H1 (cell line): ENCODE measurements around the gene HDAC10. TPM values are rescaled to one million over a fixed set of nuclear protein-coding genes. Genes with fewer than 3 reads are reported as not detected.

Experiments
- CTCF ChIA-PET: fragments of 300-600 bp; sonication (Branson Sonifier 250); formaldehyde crosslinking; loops from one replicate; lab custom pipeline; 2021; ENCODE audit not compliant: partially characterized antibody; lab: Charles Lee
- POLR2A ChIA-PET: fragments of 300-600 bp; sonication (Branson Sonifier 250); formaldehyde crosslinking; loops from one replicate; lab custom pipeline; 2021; ENCODE audit warnings: inconsistent platforms; ENCODE audit not compliant: partially characterized antibody; lab: Charles Lee
- DNase-seq, 2 experiments: peaks; one replicate each; pipeline versions ENCODE4 v3.0.0 to v3.0.0-alpha.2; 2010 to 2022; ENCODE audit warnings: low spot score in 2 of 2, low read depth in 1 of 2, mixed read lengths in 1 of 2
- FAIRE-seq: peaks from 2 replicates; lab custom pipeline; 2011; peaks lifted over from hg19 to GRCh38; lab: Jason Lieb, UNC
- H2AFZ ChIP-seq: 2 replicates; pipeline ENCODE4 v1.8.1; 2012; ENCODE audit warnings: low read length, inconsistent platforms
- H2AK5ac ChIP-seq: 2 replicates; pipeline ENCODE4 v1.6.1; 2013; ENCODE audit warnings: low read depth, low read length
- H2BK120ac ChIP-seq: replicated peaks from 2 replicates; pipeline ENCODE3; 2013; ENCODE audit warnings: low read depth, low read length, inconsistent platforms
- H2BK12ac ChIP-seq: 2 replicates; pipeline ENCODE4 v1.6.1; 2013; ENCODE audit warnings: low read depth, low read length
- H2BK15ac ChIP-seq: 2 replicates; pipeline ENCODE4 v1.6.1; 2013; ENCODE audit warnings: low read length
- H2BK20ac ChIP-seq: 2 replicates; pipeline ENCODE4 v1.6.1; 2013; ENCODE audit warnings: low read length
- H2BK5ac ChIP-seq: 2 replicates; pipeline ENCODE4 v1.6.1; 2013; ENCODE audit warnings: low read depth, low read length
- H3K14ac ChIP-seq: 2 replicates; pipeline ENCODE4 v1.6.1; 2013; ENCODE audit warnings: inconsistent platforms; ENCODE audit not compliant: insufficient read length
- H3K18ac ChIP-seq: 2 replicates; pipeline ENCODE4 v1.6.1; 2013; ENCODE audit warnings: low read length; ENCODE audit errors: extremely low read depth
- H3K23ac ChIP-seq: 2 replicates; pipeline ENCODE4 v1.6.1; 2013; ENCODE audit warnings: inconsistent platforms; ENCODE audit not compliant: insufficient read length
- H3K23me2 ChIP-seq: 2 replicates; pipeline ENCODE4 v1.6.1; 2013; ENCODE audit warnings: low read depth, low read length
- H3K27ac ChIP-seq: 2 replicates; pipeline ENCODE4 v1.6.1; 2011; ENCODE audit warnings: low read depth, low read length, inconsistent platforms
- H3K27me3 ChIP-seq, 4 experiments: replicated peaks in 1 of 4; 1 replicate in 1 of 4; 2 replicates in 3 of 4; pipeline versions ENCODE4 v1.6.1 to v1.8.1; 2011 to 2013; ENCODE audit warnings: low read length in 3 of 4, mild to moderate bottlenecking in 3 of 4, inconsistent platforms in 2 of 4, mixed read lengths in 2 of 4, moderate library complexity in 1 of 4; ENCODE audit not compliant: control insufficient read depth in 3 of 4, insufficient read depth in 3 of 4; ENCODE audit errors: extremely low read depth in 1 of 4
- H3K36me3 ChIP-seq, 4 experiments: 2 replicates each; pipeline versions ENCODE4 v1.6.1 to v1.8.1; 2011 to 2013; ENCODE audit warnings: mild to moderate bottlenecking in 4 of 4, low read length in 3 of 4, moderate library complexity in 2 of 4, control low read depth in 1 of 4, inconsistent platforms in 1 of 4; ENCODE audit not compliant: insufficient read depth in 4 of 4, control insufficient read depth in 2 of 4
- H3K4ac ChIP-seq: replicated peaks from 2 replicates; pipeline ENCODE3; 2013; ENCODE audit warnings: low read length, low read depth, mixed read lengths, inconsistent platforms; ENCODE audit not compliant: insufficient read length
- H3K4me1 ChIP-seq, 4 experiments: replicated peaks in 1 of 4; 1 replicate in 1 of 4; 2 replicates in 3 of 4; pipeline versions ENCODE4 v1.6.1 to v1.8.1; 2011 to 2013; ENCODE audit warnings: low read length in 3 of 4, inconsistent platforms in 2 of 4, mixed read lengths in 1 of 4; ENCODE audit not compliant: insufficient read depth in 4 of 4, control insufficient read depth in 3 of 4
- H3K4me2 ChIP-seq, 2 experiments: 2 replicates each; pipeline versions ENCODE4 v1.6.1 to v1.8.1; 2011 to 2013; ENCODE audit warnings: low read depth in 2 of 2, low read length in 2 of 2, control low read depth in 1 of 2, inconsistent platforms in 1 of 2, mild to moderate bottlenecking in 1 of 2; ENCODE audit not compliant: insufficient read depth in 1 of 2
- H3K4me3 ChIP-seq, 4 experiments: fragments of 200-600, 300-600 bp in 1 of 4; sonication (generic), shearing (Covaris generic), sonication (Bioruptor Twin) in 1 of 4; 2 replicates each; pipeline versions ENCODE4 v1.5.1 to v1.8.1; 2011 to 2016; ENCODE audit warnings: low read length in 4 of 4, low read depth in 3 of 4, control low read depth in 2 of 4, inconsistent platforms in 2 of 4, mild to moderate bottlenecking in 2 of 4, mixed read lengths in 1 of 4, moderate library complexity in 1 of 4; ENCODE audit not compliant: insufficient read depth in 2 of 4; ENCODE audit errors: extremely low read depth in 1 of 4
- H3K56ac ChIP-seq: replicated peaks from 2 replicates; pipeline ENCODE3; 2013; ENCODE audit warnings: low read depth, mild to moderate bottlenecking, mixed read lengths, low read length, inconsistent platforms; ENCODE audit not compliant: insufficient read length
- H3K79me1 ChIP-seq: 2 replicates; pipeline ENCODE4 v1.6.1; 2013; ENCODE audit warnings: low read depth, low read length, control low read depth
- H3K79me2 ChIP-seq, 2 experiments: 2 replicates each; pipeline versions ENCODE4 v1.6.1 to v1.8.1; 2012 to 2013; ENCODE audit warnings: low read length in 2 of 2, mild to moderate bottlenecking in 2 of 2, inconsistent platforms in 1 of 2; ENCODE audit not compliant: insufficient read depth in 2 of 2, control insufficient read depth in 1 of 2
- H3K9ac ChIP-seq, 4 experiments: replicated peaks in 1 of 4; 1 replicate in 1 of 4; 2 replicates in 3 of 4; pipeline versions ENCODE4 v1.6.1 to v1.8.1; 2011 to 2013; ENCODE audit warnings: low read depth in 3 of 4, low read length in 3 of 4, control low read depth in 2 of 4, mild to moderate bottlenecking in 2 of 4, moderate library complexity in 2 of 4, inconsistent platforms in 1 of 4; ENCODE audit errors: extremely low read depth in 1 of 4
- H3K9me3 ChIP-seq, 2 experiments: 2 replicates each; pipeline versions ENCODE4 v1.6.1 to v1.8.1; 2012 to 2013; ENCODE audit warnings: mild to moderate bottlenecking in 2 of 2, moderate library complexity in 2 of 2, control low read depth in 1 of 2, inconsistent platforms in 1 of 2, low read depth in 1 of 2, low read length in 1 of 2, mixed read lengths in 1 of 2; ENCODE audit not compliant: insufficient read depth in 2 of 2
- H4K20me1 ChIP-seq, 2 experiments: replicated peaks in 1 of 2; 2 replicates each; pipeline versions ENCODE3 to v1.8.1; 2011 to 2013; ENCODE audit warnings: inconsistent platforms in 2 of 2, low read length in 2 of 2, mild to moderate bottlenecking in 1 of 2; ENCODE audit not compliant: insufficient read depth in 2 of 2, control insufficient read depth in 1 of 2
- H4K5ac ChIP-seq: 2 replicates; pipeline ENCODE4 v1.6.1; 2013; ENCODE audit warnings: low read length, low read depth, mixed read lengths, inconsistent platforms; ENCODE audit not compliant: insufficient read length
- H4K8ac ChIP-seq: 2 replicates; pipeline ENCODE4 v1.8.0; 2013; ENCODE audit warnings: mild to moderate bottlenecking, moderate library complexity, low read length, inconsistent platforms; ENCODE audit not compliant: insufficient read depth; ENCODE audit errors: extremely low read depth
- H4K91ac ChIP-seq: replicated peaks from 2 replicates; pipeline ENCODE3; 2013; ENCODE audit warnings: low read length, mixed read lengths, inconsistent platforms; ENCODE audit not compliant: insufficient read length
- CTBP2 ChIP-seq: IDR thresholded peaks from 2 replicates; pipeline ENCODE4 v1.7.0; 2011; ENCODE audit warnings: borderline replicate concordance, mild to moderate bottlenecking, moderate library complexity, mixed read lengths, low read length; ENCODE audit not compliant: insufficient read depth, insufficient read length
- KDM5A ChIP-seq: fragments of 200-600 bp; IDR thresholded peaks from 2 replicates; pipeline ENCODE4 v1.7.1; 2012; ENCODE audit warnings: mild to moderate bottlenecking, low read length, inconsistent platforms, mixed read lengths
- POLR2AphosphoS5 ChIP-seq: IDR thresholded peaks from 2 replicates; pipeline ENCODE4 v1.6.1; 2011; ENCODE audit warnings: low read depth, low read length
- POU5F1 ChIP-seq: IDR thresholded peaks from 2 replicates; pipeline ENCODE4 v1.6.1; 2011; ENCODE audit warnings: low read depth, mild to moderate bottlenecking, low read length, moderate library complexity
- RFX5 ChIP-seq: IDR thresholded peaks from 2 replicates; pipeline ENCODE4 v1.6.1; 2011; ENCODE audit warnings: low read depth, low read length, improper control_type of control experiment, borderline replicate concordance
- SIN3A ChIP-seq, 2 experiments: IDR thresholded peaks in 1 of 2; conservative IDR thresholded peaks in 1 of 2; 2 replicates each; pipeline ENCODE4 v1.6.1; 2011 to 2012; ENCODE audit warnings: low read length in 2 of 2, improper control_type of control experiment in 1 of 2, low read depth in 1 of 2, mild to moderate bottlenecking in 1 of 2
- SIX5 ChIP-seq: IDR thresholded peaks from 2 replicates; pipeline ENCODE4 v1.6.1; 2011; ENCODE audit warnings: mild to moderate bottlenecking, low read depth, low read length
- SP2 ChIP-seq: IDR thresholded peaks from 2 replicates; pipeline ENCODE4 v1.6.1; 2012; ENCODE audit warnings: mild to moderate bottlenecking, low read length, inconsistent platforms
- WGBS, 2 experiments: shearing (Covaris generic) in 1 of 2; methylation state at CpG; one replicate each; pipeline versions ENCODE4 v1.1.6 to v1.1.7; 2013 to 2015; ENCODE audit warnings: low lambda C conversion rate in 2 of 2, mixed read lengths in 2 of 2, inconsistent platforms in 1 of 2, low coverage in 1 of 2, missing lambda C conversion rate in 1 of 2; ENCODE audit not compliant: insufficient replicate concordance in 2 of 2, insufficient coverage in 1 of 2, insufficient read length in 1 of 2; ENCODE audit errors: extremely low coverage in 1 of 2, missing lambda C conversion rate in 1 of 2; 5-methylcytosine and 5-hydroxymethylcytosine counted together
- polyA plus RNA-seq, 7 experiments: library from polyadenylated mRNA; depleted of rRNA in 3 of 7; stranded (reverse) in 5 of 7; unstranded in 2 of 7; fragments of >200 nt in 5 of 7; fragments of 200-250 nt in 2 of 7; gene quantifications; 1 replicate in 5 of 7; 2 replicates in 1 of 7; 4 replicates in 1 of 7; pipeline versions ENCODE4 v1.2.1 to v1.2.3, GENCODE V29; 2011 to 2013; ENCODE audit warnings: missing spikeins in 2 of 7, mixed read lengths in 2 of 7
- total RNA-seq: library from RNA; stranded (reverse); fragmentation: NEBNext Ultra II Directional; extraction: Animal tissue kit (Norgen Biotek cat#: 25700); gene quantifications from 2 replicates; pipeline ENCODE4 v1.2.1, GENCODE V29; 2021

Gene HDAC10
- total and polyA plus RNA-seq, 2 of the 8 experiments (the other 6 are each of a cell fraction or from before 2014, with no cell fraction given): 11.2 to 26.4 TPM

DNA sequence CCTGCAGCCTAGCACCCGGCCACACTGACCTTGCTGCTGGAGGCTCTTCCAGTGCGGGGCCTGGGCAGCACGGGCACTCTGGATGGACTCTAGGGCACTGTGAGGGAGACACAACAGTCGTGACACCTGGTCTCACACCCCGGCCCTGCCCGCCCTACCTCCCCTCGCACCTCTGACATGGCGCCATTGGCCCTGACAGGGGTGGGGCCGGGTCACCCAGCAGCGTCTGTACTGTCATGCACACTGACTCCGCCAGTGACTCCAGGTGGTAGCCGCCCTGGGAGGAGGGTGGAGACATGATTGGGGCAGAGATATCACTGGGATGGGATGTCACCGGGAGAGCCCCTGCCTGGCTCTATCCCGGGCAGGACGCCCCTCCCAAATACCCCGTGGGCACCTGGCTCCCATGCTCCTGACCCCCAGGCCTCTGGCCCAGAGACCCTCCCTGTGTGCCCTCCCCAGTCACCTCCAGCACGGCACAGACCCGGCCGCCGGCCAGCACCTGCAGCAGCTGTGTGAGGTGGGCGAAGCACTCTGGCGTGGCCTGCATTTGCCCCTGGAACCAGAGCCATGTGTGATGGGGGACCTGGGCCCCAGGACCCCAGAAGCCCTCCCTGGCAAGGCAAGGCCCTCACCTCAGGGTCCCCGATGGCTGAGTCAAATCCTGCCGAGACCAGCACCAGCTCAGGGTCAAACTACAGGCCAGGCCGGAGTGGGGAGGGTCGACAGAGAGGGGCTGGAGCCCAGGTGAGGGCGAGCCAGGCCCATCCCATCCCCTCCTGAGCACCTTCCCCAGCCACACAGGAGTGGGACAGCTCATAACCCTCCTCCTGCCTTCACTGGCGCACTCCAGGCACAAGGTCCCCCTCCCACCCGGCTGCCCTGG is 2.6 kb downstream of the HDAC10 start:
- H3K9me3 ChIP-seq: no peaks in the 10 kb centered on the region
- H3K4me1 ChIP-seq: peaks cover 0 to 26% (median 20%) of the 10 kb centered on the region in 4 experiments; a peak in 6 of 7 replicates
- H3K4me3 ChIP-seq: no peak overlapping the region
- peak overlapping the region; percentile 57 for H4K8ac ChIP-seq
- no peak overlapping the region for H3K14ac ChIP-seq
- no peak overlapping the region for H3K23ac ChIP-seq
- H4K5ac ChIP-seq: no peak overlapping the region
- peak overlapping the region in 1 of 2 experiments; percentile 28; a peak in 1 of 4 replicates for H3K4me2 ChIP-seq
- H3K36me3 ChIP-seq: no peaks in the 10 kb centered on the region
- POLR2A ChIA-PET: interaction anchor here (0.6 to 2.6 kb wide), 6 partner anchors 13 to 495 kb away, joined by 3 to 7 read pairs (median 4); partner anchors contain the start of genes MAPK12 and MLC1
- H2BK5ac ChIP-seq: no peak overlapping the region
- no peak overlapping the region for H3K4ac ChIP-seq
- H3K56ac ChIP-seq: no peak overlapping the region
- no peaks in the 10 kb centered on the region for H3K27me3 ChIP-seq
- H3K79me1 ChIP-seq: peaks cover 13% of the 10 kb centered on the region
- no peak overlapping the region for H2AK5ac ChIP-seq
- 0 out of 2 replicates have a peak overlapping the region, but pooled peaks have one; percentile 9 for H2BK12ac ChIP-seq
- DNase-seq (no peak), FAIRE-seq (no peak)
- no peak overlapping the region for H3K18ac ChIP-seq
- WGBS, 2 experiments: 91% methylated on average over 23 of the region's 29 CpGs; no CpG with 5 or more reads in 1 of the 2 experiments
- no peak overlapping the region for H4K91ac ChIP-seq
- peaks cover 2 to 23% of the 10 kb centered on the region in 2 experiments for H4K20me1 ChIP-seq
- no peak overlapping the region for H2BK120ac ChIP-seq
- no peak overlapping the region for H2BK20ac ChIP-seq
- H2AFZ ChIP-seq: no peak overlapping the region
- peaks cover 24% of the 10 kb centered on the region for H3K23me2 ChIP-seq
- H2BK15ac ChIP-seq: no peak overlapping the region
- peak overlapping the region in 2 of 4 experiments; percentile 20 to 38; a peak in 1 of 7 replicates for H3K9ac ChIP-seq
- no peak overlapping the region for H3K27ac ChIP-seq
- peaks cover 4 to 12% of the 10 kb centered on the region in 2 experiments; a peak in 3 of 4 replicates for H3K79me2 ChIP-seq
- CTCF ChIA-PET: interaction anchor here (0.6 to 1.6 kb wide), 9 partner anchors 7 to 277 kb away, joined by 3 to 4 read pairs (median 3); partner anchors contain the start of gene SCO2
- no peak for TF ChIP-seq KDM5A
- no peak for TF ChIP-seq POU5F1
- TF ChIP-seq POLR2AphosphoS5: no peak
- no peak for TF ChIP-seq SP2
- TF ChIP-seq CTBP2: no peak
- no peak for TF ChIP-seq SIN3A (conservative IDR thresholded peaks at IDR 0.05 in 1 of 2, IDR thresholded peaks at IDR 0.05 in 1 of 2; ENCODE audit: low read depth in 1 of 2, low read length in 2 of 2)
- TF ChIP-seq RFX5: no peak
- TF ChIP-seq SIX5: no peak
